Upper lobe of left lung (tissue), 6 donors: ENCODE measurements around the gene DRGX. TPM values are rescaled to one million over a fixed set of nuclear protein-coding genes. Genes with fewer than 3 reads are reported as not detected.

Source experiments
- ATAC-seq, 2 donors: fragments of 200-7000 bp; cut with Tn5 transposase; one replicate each; pipeline ENCODE4 v1.9.1; 2022; ENCODE audit warnings: mild to moderate bottlenecking in 2 of 2, moderate library complexity in 2 of 2; ENCODE audit not compliant: low FRiP score in 2 of 2
- DNase-seq, 2 donors: peaks; one replicate each; pipeline ENCODE4 v3.0.0-alpha.2; 2019 to 2020
- H3K27ac ChIP-seq, 4 donors: fragments of 200-600 bp; sonication (generic); one replicate each; pipeline ENCODE4 v1.5.1; 2016 to 2019
- H3K27me3 ChIP-seq, 4 donors: fragments of 200-600 bp; sonication (generic); one replicate each; pipeline ENCODE4 v1.5.1; 2017 to 2019
- H3K36me3 ChIP-seq, 4 donors: fragments of 200-600 bp; sonication (generic); one replicate each; pipeline ENCODE4 v1.5.1; 2016 to 2019
- H3K4me1 ChIP-seq, 4 donors: fragments of 200-600 bp; sonication (generic); one replicate each; pipeline ENCODE4 v1.5.1; 2018 to 2019
- H3K4me3 ChIP-seq, 4 donors: fragments of 200-600 bp; sonication (generic); one replicate each; pipeline ENCODE4 v1.5.1; 2017 to 2019; ENCODE audit warnings: mild to moderate bottlenecking in 2 of 4, moderate library complexity in 1 of 4
- H3K9me3 ChIP-seq, 4 donors: fragments of 200-600 bp; sonication (generic); one replicate each; pipeline ENCODE4 v1.5.1; 2018 to 2019
- EP300 ChIP-seq, 4 donors: sonication (generic); formaldehyde crosslinking; IDR thresholded peaks; one replicate each; pipeline ENCODE4 v1.5.1; 2017; ENCODE audit warnings: antibody characterized with exemption in 4 of 4, control low read depth in 2 of 4
- POLR2A ChIP-seq, 4 donors: fragments of 450-650 bp; IDR thresholded peaks; one replicate each; pipeline ENCODE4 v1.5.1; 2016 to 2017; ENCODE audit warnings: antibody characterized with exemption in 4 of 4, mild to moderate bottlenecking in 2 of 4
- POLR2AphosphoS5 ChIP-seq, 2 donors: sonication (generic); formaldehyde crosslinking; IDR thresholded peaks; one replicate each; pipeline ENCODE4 v1.5.1; 2017; ENCODE audit warnings: antibody characterized with exemption in 2 of 2
- WGBS, 2 donors: methylation state at CpG; one replicate each; pipeline ENCODE4 v1.1.5; 2017 to 2018; 5-methylcytosine and 5-hydroxymethylcytosine counted together
- total RNA-seq, 6 donors: library from RNA; depleted of rRNA in 4 of 6; stranded (reverse); fragments of >200 nt in 4 of 6; gene quantifications; one replicate each; pipeline versions ENCODE4 v1.1.0 to v1.2.1, GENCODE V29; 2016 to 2021
- TF ChIP-seq, protein P1 (sequence below), 6 experiments: fragments of 450-650 bp in 4 of 6; fragments of 200-600 bp in 2 of 6; sonication (generic) in 2 of 6; IDR thresholded peaks; one replicate each; pipeline ENCODE4 v1.5.1; 2016 to 2019; ENCODE audit warnings: antibody characterized with exemption in 6 of 6
- donor health status: DM: no; HTN: no; CAD: no; lungs with moderate emphysema.
- donor health status: DM: no; HTN: yes; CAD: no; lungs with severe emphysema.

Gene DRGX
- total RNA-seq, 6 donors from 2014 or later: 0.09 to 0.17 TPM; not detected in 4

- DNase-seq: no peak
- Histone ChIP-seq H3K27ac (no peak overlapping the region), H3K27me3 (no peaks in the 10 kb centered on the region), H3K4me1 (peaks cover 0 to 4% (median 0%) of the 10 kb centered on the region in 4 donors), H3K9me3 (peaks cover 0 to 11% (median 0%) of the 10 kb centered on the region in 4 donors), H3K4me3 (no peak overlapping the region), H3K36me3 (no peaks in the 10 kb centered on the region)
- ATAC-seq: no peak
- no peak for TF ChIP-seq EP300 (IDR thresholded peaks at IDR 0.05)
- TF ChIP-seq POLR2AphosphoS5 (IDR thresholded peaks at IDR 0.05): no peak
- no peak for TF ChIP-seq POLR2A (IDR thresholded peaks at IDR 0.05)
- TF ChIP-seq, protein P1, sequence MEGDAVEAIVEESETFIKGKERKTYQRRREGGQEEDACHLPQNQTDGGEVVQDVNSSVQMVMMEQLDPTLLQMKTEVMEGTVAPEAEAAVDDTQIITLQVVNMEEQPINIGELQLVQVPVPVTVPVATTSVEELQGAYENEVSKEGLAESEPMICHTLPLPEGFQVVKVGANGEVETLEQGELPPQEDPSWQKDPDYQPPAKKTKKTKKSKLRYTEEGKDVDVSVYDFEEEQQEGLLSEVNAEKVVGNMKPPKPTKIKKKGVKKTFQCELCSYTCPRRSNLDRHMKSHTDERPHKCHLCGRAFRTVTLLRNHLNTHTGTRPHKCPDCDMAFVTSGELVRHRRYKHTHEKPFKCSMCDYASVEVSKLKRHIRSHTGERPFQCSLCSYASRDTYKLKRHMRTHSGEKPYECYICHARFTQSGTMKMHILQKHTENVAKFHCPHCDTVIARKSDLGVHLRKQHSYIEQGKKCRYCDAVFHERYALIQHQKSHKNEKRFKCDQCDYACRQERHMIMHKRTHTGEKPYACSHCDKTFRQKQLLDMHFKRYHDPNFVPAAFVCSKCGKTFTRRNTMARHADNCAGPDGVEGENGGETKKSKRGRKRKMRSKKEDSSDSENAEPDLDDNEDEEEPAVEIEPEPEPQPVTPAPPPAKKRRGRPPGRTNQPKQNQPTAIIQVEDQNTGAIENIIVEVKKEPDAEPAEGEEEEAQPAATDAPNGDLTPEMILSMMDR (IDR thresholded peaks at IDR 0.05): no peak
Measured at GRCh38 chr10:49350138-49350537, 45.8 kb downstream of the DRGX start.

DNA sequence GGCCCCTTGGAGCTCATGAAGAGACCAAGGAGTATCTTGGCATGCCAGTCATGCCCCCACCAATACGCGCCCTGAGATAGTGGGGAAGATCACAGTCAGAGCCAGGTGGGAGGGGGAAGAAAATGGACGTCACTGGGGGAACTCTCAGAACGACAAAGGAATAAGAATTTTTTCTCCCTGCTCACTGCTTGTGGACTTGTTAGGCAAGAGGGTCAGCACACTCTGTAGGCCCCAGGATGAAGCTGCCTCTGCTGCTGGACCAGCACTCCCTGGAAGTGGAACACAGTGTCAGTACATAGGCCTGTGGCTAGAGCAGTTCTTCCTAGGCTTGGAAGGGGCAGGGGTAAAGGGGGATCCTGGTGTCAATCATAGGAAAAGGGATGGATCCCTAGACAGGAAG lies 46.5 kb downstream of the DRGX start:
- no peak for DNase-seq

DNA sequence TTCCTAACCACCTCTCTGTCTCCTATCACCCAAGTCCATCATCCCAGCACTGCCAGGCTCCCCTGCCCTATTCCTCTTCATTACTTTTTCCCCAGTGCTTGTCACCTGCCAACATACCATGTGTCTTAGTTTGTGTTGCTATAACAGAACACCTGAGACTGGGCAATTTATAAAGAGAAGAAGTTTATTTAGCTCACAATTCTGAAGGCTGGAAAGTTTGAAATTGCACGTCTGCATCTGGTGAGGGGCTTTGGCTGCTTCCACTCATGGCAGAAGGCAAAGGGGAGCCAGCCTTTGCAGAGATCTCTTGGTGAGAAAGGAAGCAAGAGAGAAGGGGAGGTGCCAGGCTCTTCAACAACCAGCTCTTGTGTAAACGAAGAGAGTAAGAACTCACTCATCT lies 47.3 kb downstream of the DRGX start:
- TF ChIP-seq POLR2AphosphoS5 (IDR thresholded peaks at IDR 0.05) (no peak), EP300 (IDR thresholded peaks at IDR 0.05) (no peak), POLR2A (IDR thresholded peaks at IDR 0.05) (no peak)
- TF ChIP-seq, protein P1 (IDR thresholded peaks at IDR 0.05): no peak
- Histone ChIP-seq H3K27ac (no peak overlapping the region), H3K4me1 (peaks cover 0 to 4% (median 0%) of the 10 kb centered on the region in 4 donors), H3K9me3 (peaks cover 0 to 11% (median 0%) of the 10 kb centered on the region in 4 donors), H3K4me3 (no peak overlapping the region), H3K27me3 (no peaks in the 10 kb centered on the region), H3K36me3 (no peaks in the 10 kb centered on the region)
- ATAC-seq: no peak
- peak in 1 of 2 donors; percentile 12 for DNase-seq
- 49 to 57% methylated on average over 2 of the region's 2 CpGs for whole genome bisulfite sequencing, 2 donors

More for the DNA sequence above, 46.5 kb downstream of the DRGX start:
- WGBS, 2 donors: 88 to 89% methylated on average over 4 of the region's 4 CpGs
- Histone ChIP-seq H3K27ac (no peak overlapping the region), H3K4me3 (no peak overlapping the region), H3K36me3 (no peaks in the 10 kb centered on the region), H3K4me1 (peaks cover 0 to 4% (median 0%) of the 10 kb centered on the region in 4 donors), H3K27me3 (no peaks in the 10 kb centered on the region), H3K9me3 (peaks cover 0 to 11% (median 0%) of the 10 kb centered on the region in 4 donors)
- TF ChIP-seq, protein P1 (IDR thresholded peaks at IDR 0.05): no peak
- TF ChIP-seq EP300 (IDR thresholded peaks at IDR 0.05) (no peak), POLR2AphosphoS5 (IDR thresholded peaks at IDR 0.05) (no peak), POLR2A (IDR thresholded peaks at IDR 0.05) (no peak)
- ATAC-seq: no peak

DNA sequence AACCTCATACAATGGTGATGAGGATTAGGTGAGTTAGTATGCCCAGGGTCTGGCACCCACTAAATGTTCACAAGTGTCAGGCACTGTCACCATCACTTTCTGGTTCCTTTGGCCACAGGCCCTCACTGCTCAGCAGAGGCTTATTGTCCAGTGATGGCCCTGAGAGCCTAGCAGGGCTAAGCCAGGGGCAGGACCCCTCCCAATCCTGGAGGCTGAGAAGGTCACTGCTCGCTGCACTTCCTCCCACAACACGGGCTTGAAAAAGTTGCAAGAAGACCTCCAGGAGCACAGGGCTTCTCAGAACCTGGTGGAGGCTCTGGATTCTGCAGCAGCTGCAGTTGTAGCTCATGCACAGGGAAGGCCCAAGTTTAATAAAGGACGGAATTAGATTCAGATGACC lies 48.1 kb downstream of the DRGX start:
- ATAC-seq (no peak), DNase-seq (no peak)
- no peaks in the 10 kb centered on the region for H3K4me1 ChIP-seq
- WGBS, 2 donors: 80 to 89% methylated on average over 3 of the region's 3 CpGs
- H3K4me3 ChIP-seq: no peak overlapping the region
- peaks cover 0 to 11% (median 0%) of the 10 kb centered on the region in 4 donors for H3K9me3 ChIP-seq
- no peaks in the 10 kb centered on the region for H3K36me3 ChIP-seq
- no peak overlapping the region for H3K27ac ChIP-seq
- TF ChIP-seq, protein P1 (IDR thresholded peaks at IDR 0.05): no peak
- TF ChIP-seq POLR2A (IDR thresholded peaks at IDR 0.05) (no peak), EP300 (IDR thresholded peaks at IDR 0.05) (no peak), POLR2AphosphoS5 (IDR thresholded peaks at IDR 0.05) (no peak)
- H3K27me3 ChIP-seq: no peaks in the 10 kb centered on the region

DNA sequence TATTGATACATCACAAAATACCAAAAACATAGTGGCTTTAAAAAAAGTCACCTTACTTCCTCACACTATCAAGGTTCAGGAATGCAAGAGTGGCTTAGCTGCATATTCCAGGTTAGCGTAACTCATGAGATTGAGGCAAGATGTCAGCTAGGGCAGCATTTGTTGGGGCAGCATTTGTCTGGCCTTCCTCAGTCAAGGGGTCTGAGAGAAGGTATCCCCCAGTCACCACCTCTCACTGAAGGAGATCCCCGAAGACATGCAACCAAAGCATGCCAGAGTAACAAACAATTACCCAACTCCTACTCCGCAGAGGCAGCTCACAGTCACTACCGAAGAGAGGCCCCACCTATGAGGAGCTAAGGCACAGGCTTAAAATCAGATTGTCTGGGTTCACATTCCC lies 48.5 kb downstream of the DRGX start:
- no peak overlapping the region for H3K27ac ChIP-seq
- no peaks in the 10 kb centered on the region for H3K4me1 ChIP-seq
- DNase-seq (peak in 1 of 2 donors; percentile 10), ATAC-seq (no peak)
- peaks cover 0 to 11% (median 0%) of the 10 kb centered on the region in 4 donors for H3K9me3 ChIP-seq
- TF ChIP-seq POLR2AphosphoS5 (IDR thresholded peaks at IDR 0.05) (no peak), POLR2A (IDR thresholded peaks at IDR 0.05) (no peak), EP300 (IDR thresholded peaks at IDR 0.05) (no peak)
- TF ChIP-seq, protein P1 (IDR thresholded peaks at IDR 0.05): no peak
- no peak overlapping the region for H3K4me3 ChIP-seq
- no peaks in the 10 kb centered on the region for H3K36me3 ChIP-seq
- WGBS, 2 donors: 95 to 100% methylated on average over 1 to 4 of the region's 4 CpGs
- H3K27me3 ChIP-seq: no peaks in the 10 kb centered on the region
